Stimulated activated CD8-positive, alpha-beta memory T cell treated with anti-CD3 and anti-CD28 coated beads, Interleukin-7, amount 100 ng/mL, for 4 hours (primary cell): ENCODE data around the gene C3orf33.

Experiments
- DNase-seq, 2 donors: peaks; one replicate each; pipeline ENCODE4 v3.0.0-alpha.2; 2020; ENCODE audit warnings: low read depth in 2 of 2

The C3orf33 gene

GRCh38 chr3:155741603-155742002, 64.5 kb downstream of the C3orf33 start:
- no peak for DNase-seq

- no peak for DNase-seq
Observed at GRCh38 chr3:155741101-155741500, 65.0 kb downstream of the C3orf33 start.

- DNase-seq, result no peak
Observed at GRCh38 chr3:155739154-155739553, 66.9 kb downstream of the C3orf33 start.

- DNase-seq, result no peak
Observed at GRCh38 chr3:155738580-155739076, 67.5 kb downstream of the C3orf33 start.

- no peak for DNase-seq
Observed at GRCh38 chr3:155737844-155738460, 68.1 kb downstream of the C3orf33 start.

GRCh38 chr3:155736381-155736780, 69.7 kb downstream of the C3orf33 start:
- DNase-seq, result no peak

GRCh38 chr3:155730843-155731242, 75.2 kb downstream of the C3orf33 start:
- no peak for DNase-seq

- no peak for DNase-seq
Observed at GRCh38 chr3:155727836-155728235, 78.2 kb downstream of the C3orf33 start.

GRCh38 chr3:155714295-155714718, 91.8 kb downstream of the C3orf33 start:
- DNase-seq, result no peak
